NT2/D1 (cell line): ENCODE results near the gene CRYM.
"Not testable (repeated sequence)": the region's sequence is repeated elsewhere in the genome, so short reads cannot be mapped to it uniquely, and the experiment has no call there.

Experiments
- DNase-seq: peaks from one replicate; pipeline ENCODE4 v3.0.0-alpha.2; 2011; ENCODE audit warnings: low read depth, low spot score
- H3K27me3 ChIP-seq: 2 replicates; pipeline ENCODE4 v1.6.0; 2011; ENCODE audit warnings: mild to moderate bottlenecking; ENCODE audit not compliant: insufficient read length, insufficient read depth
- H3K36me3 ChIP-seq: 2 replicates; pipeline ENCODE4 v1.6.1; 2011; ENCODE audit warnings: mild to moderate bottlenecking, low read length, mixed read lengths; ENCODE audit not compliant: insufficient read depth, insufficient read length
- H3K4me1 ChIP-seq: 2 replicates; pipeline ENCODE4 v1.5.1; 2011; ENCODE audit not compliant: insufficient read depth, insufficient read length
- H3K4me3 ChIP-seq: 2 replicates; pipeline ENCODE4 v1.5.1; 2011; ENCODE audit warnings: low read depth; ENCODE audit not compliant: insufficient read length
- H3K9ac ChIP-seq: 2 replicates; pipeline ENCODE4 v1.6.0; 2011; ENCODE audit warnings: low read depth; ENCODE audit not compliant: insufficient read length
- H3K9me3 ChIP-seq: 2 replicates; pipeline ENCODE4 v1.5.1; 2011; ENCODE audit warnings: mild to moderate bottlenecking, low read length; ENCODE audit not compliant: insufficient read depth
- SUZ12 ChIP-seq: IDR thresholded peaks from 2 replicates; pipeline ENCODE4 v1.6.1; 2011; ENCODE audit not compliant: insufficient read length, insufficient read depth; ENCODE audit errors: extremely low read depth
- YY1 ChIP-seq: IDR thresholded peaks from 2 replicates; pipeline ENCODE4 v1.6.1; 2011; ENCODE audit not compliant: insufficient read length, insufficient read depth
- ZNF274 ChIP-seq: IDR thresholded peaks from 2 replicates; pipeline ENCODE4 v1.6.1; 2011; ENCODE audit warnings: mild to moderate bottlenecking, low read depth, low read length

The CRYM gene

GRCh38 chr16:21277927-21278706 lies at the start of gene CRYM:
TSS of gene CRYM (minus strand) at chr16:21278290. CDS start at chr16:21278251, 39 bp downstream.
- peak within 1 kb of the TSS; percentile 59 for H3K4me3 ChIP-seq
- DNase-seq = no peak
- peak within 1 kb of the TSS; percentile 82 for H3K9ac ChIP-seq

GRCh38 chr16:21327046-21327445 lies 49.0 kb upstream of the CRYM start:
- no peaks in the 10 kb centered on the region for H3K4me1 ChIP-seq
- TF ChIP-seq YY1 = no peak
- TF ChIP-seq SUZ12 = no peak
- TF ChIP-seq ZNF274 = no peak
- H3K36me3 ChIP-seq = no peaks in the 10 kb centered on the region
- no peak for DNase-seq
- no peak overlapping the region for H3K4me3 ChIP-seq
- H3K9me3 ChIP-seq = peaks cover 5% of the 10 kb centered on the region; the same call in 1 of the 2 replicates
- no peaks in the 10 kb centered on the region for H3K27me3 ChIP-seq
- H3K9ac ChIP-seq = no peak overlapping the region

More at GRCh38 chr16:21277927-21278706, at the start of gene CRYM:
- Histone ChIP-seq H3K36me3 (no peaks in the 10 kb centered on the region), H3K9me3 (no peaks in the 10 kb centered on the region), H3K4me1 (peaks cover 8% of the 10 kb centered on the region), H3K27me3 (peaks cover 33% of the 10 kb centered on the region)
- no peak for TF ChIP-seq YY1
- TF ChIP-seq SUZ12 = no peak
- TF ChIP-seq ZNF274 = no peak

- Histone ChIP-seq H3K27me3 (no peaks in the 10 kb centered on the region), H3K36me3 (no peaks in the 10 kb centered on the region), H3K9me3 (peaks cover 5% of the 10 kb centered on the region; the same call in 1 of the 2 replicates), H3K9ac (no peak overlapping the region), H3K4me1 (no peaks in the 10 kb centered on the region), H3K4me3 (no peak overlapping the region)
- DNase-seq = no peak
- TF ChIP-seq ZNF274 (no peak), YY1 (no peak)
Measured at GRCh38 chr16:21326459-21326858, 48.4 kb upstream of the CRYM start.

GRCh38 chr16:21324267-21324666 lies 46.2 kb upstream of the CRYM start:
- Histone ChIP-seq H3K27me3 (no peaks in the 10 kb centered on the region), H3K9ac (no peak overlapping the region), H3K9me3 (peaks cover 9% of the 10 kb centered on the region; the same call in 1 of the 2 replicates), H3K4me1 (no peaks in the 10 kb centered on the region), H3K36me3 (no peaks in the 10 kb centered on the region), H3K4me3 (no peak overlapping the region)
- no peak for TF ChIP-seq YY1
- TF ChIP-seq SUZ12 = no peak
- TF ChIP-seq ZNF274 = no peak
- no peak for DNase-seq

- DNase-seq, H3K27me3 ChIP-seq, H3K4me3 ChIP-seq, H3K36me3 ChIP-seq, H3K4me1 ChIP-seq, H3K9me3 ChIP-seq, H3K9ac ChIP-seq: not testable (repeated sequence)
Measured at GRCh38 chr16:21322251-21322650, 44.2 kb upstream of the CRYM start.

- H3K4me3 ChIP-seq = no peak overlapping the region
- DNase-seq = no peak
- no peaks in the 10 kb centered on the region for H3K36me3 ChIP-seq
- H3K4me1 ChIP-seq = no peaks in the 10 kb centered on the region
- TF ChIP-seq ZNF274 (no peak), YY1 (no peak), SUZ12 (no peak)
- H3K9me3 ChIP-seq = peaks cover 4% of the 10 kb centered on the region; the same call in 1 of the 2 replicates
- no peaks in the 10 kb centered on the region for H3K27me3 ChIP-seq
- no peak overlapping the region for H3K9ac ChIP-seq
Measured at GRCh38 chr16:21321736-21322135, 43.6 kb upstream of the CRYM start.

- no peak overlapping the region for H3K9ac ChIP-seq
- no peak for TF ChIP-seq SUZ12
- no peaks in the 10 kb centered on the region for H3K36me3 ChIP-seq
- no peaks in the 10 kb centered on the region for H3K4me1 ChIP-seq
- no peak overlapping the region for H3K4me3 ChIP-seq
- H3K9me3 ChIP-seq = peaks cover 7% of the 10 kb centered on the region; the same call in 1 of the 2 replicates
- H3K27me3 ChIP-seq = no peaks in the 10 kb centered on the region
- DNase-seq = no peak
Measured at GRCh38 chr16:21314339-21314738, 36.2 kb upstream of the CRYM start.

- not testable (repeated sequence) for H3K36me3 ChIP-seq
Measured at GRCh38 chr16:21312863-21313372, 34.8 kb upstream of the CRYM start.

GRCh38 chr16:21312046-21312445 lies 34.0 kb upstream of the CRYM start:
- DNase-seq, H3K27me3 ChIP-seq, H3K4me3 ChIP-seq, H3K4me1 ChIP-seq, H3K9me3 ChIP-seq, H3K36me3 ChIP-seq, H3K9ac ChIP-seq: not testable (repeated sequence)

More at GRCh38 chr16:21312863-21313372, 34.8 kb upstream of the CRYM start:
- not testable (repeated sequence) for H3K9ac ChIP-seq, DNase-seq, H3K4me3 ChIP-seq, H3K9me3 ChIP-seq, H3K4me1 ChIP-seq, H3K27me3 ChIP-seq

GRCh38 chr16:21306712-21307111 lies 28.6 kb upstream of the CRYM start:
- H3K9ac ChIP-seq, H3K4me3 ChIP-seq, H3K4me1 ChIP-seq, H3K9me3 ChIP-seq, DNase-seq, H3K36me3 ChIP-seq: not testable (repeated sequence)
- peaks cover 31% of the 10 kb centered on the region for H3K27me3 ChIP-seq
